ENCODE measurements around the gene SHROOM1. TPM values are rescaled to one million over a fixed set of nuclear protein-coding genes. Genes with fewer than 3 reads are reported as not detected.

The SHROOM1 gene
- total and polyA plus RNA-seq, 9 of the 15 experiments (the other 6 are each of a cell fraction or from before 2014, with no cell fraction given) = 0.44 to 26.5 (median 11.9) TPM

- TF ChIP-seq PCBP2 (IDR thresholded peaks at IDR 0.05; ENCODE audit: low read depth, low read length, poor library complexity, severe bottlenecking) = no peak
- TF ChIP-seq BDP1 (IDR thresholded peaks at IDR 0.05; ENCODE audit: insufficient read depth, insufficient read length) = no peak
- TF ChIP-seq ETV5 (CRISPR knock-in tag; IDR thresholded peaks at IDR 0.05; ENCODE audit: low read depth) = peak; percentile 66
- TF ChIP-seq HMBOX1 (IDR thresholded peaks at IDR 0.05) = no peak
- no peak for TF ChIP-seq ZNF134 (CRISPR knock-in tag; conservative IDR thresholded peaks at IDR 0.05)
- no peak for TF ChIP-seq TGIF2 (CRISPR knock-in tag; IDR thresholded peaks at IDR 0.05)
- TF ChIP-seq U2AF2 (optimal IDR thresholded peaks at IDR 0.05; ENCODE audit: low read depth, low read length) = no peak
- TF ChIP-seq, protein P1, sequence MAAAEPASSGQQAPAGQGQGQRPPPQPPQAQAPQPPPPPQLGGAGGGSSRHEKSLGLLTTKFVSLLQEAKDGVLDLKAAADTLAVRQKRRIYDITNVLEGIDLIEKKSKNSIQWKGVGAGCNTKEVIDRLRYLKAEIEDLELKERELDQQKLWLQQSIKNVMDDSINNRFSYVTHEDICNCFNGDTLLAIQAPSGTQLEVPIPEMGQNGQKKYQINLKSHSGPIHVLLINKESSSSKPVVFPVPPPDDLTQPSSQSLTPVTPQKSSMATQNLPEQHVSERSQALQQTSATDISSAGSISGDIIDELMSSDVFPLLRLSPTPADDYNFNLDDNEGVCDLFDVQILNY (CRISPR knock-in tag; IDR thresholded peaks at IDR 0.05) = peak; percentile 95
- no peak for TF ChIP-seq NUFIP1 (IDR thresholded peaks at IDR 0.05; ENCODE audit: partially characterized antibody)
- no peak for TF ChIP-seq BRF1 (IDR thresholded peaks at IDR 0.05; ENCODE audit: borderline replicate concordance, extremely low read depth, insufficient read length)
- no peak for TF ChIP-seq MECOM (CRISPR knock-in tag; IDR thresholded peaks at IDR 0.05)
- TF ChIP-seq NEUROD1 (IDR thresholded peaks at IDR 0.05; ENCODE audit: borderline replicate concordance, low read depth, low read length, partially characterized antibody) = peak; percentile 54
- TF ChIP-seq, protein P2, sequence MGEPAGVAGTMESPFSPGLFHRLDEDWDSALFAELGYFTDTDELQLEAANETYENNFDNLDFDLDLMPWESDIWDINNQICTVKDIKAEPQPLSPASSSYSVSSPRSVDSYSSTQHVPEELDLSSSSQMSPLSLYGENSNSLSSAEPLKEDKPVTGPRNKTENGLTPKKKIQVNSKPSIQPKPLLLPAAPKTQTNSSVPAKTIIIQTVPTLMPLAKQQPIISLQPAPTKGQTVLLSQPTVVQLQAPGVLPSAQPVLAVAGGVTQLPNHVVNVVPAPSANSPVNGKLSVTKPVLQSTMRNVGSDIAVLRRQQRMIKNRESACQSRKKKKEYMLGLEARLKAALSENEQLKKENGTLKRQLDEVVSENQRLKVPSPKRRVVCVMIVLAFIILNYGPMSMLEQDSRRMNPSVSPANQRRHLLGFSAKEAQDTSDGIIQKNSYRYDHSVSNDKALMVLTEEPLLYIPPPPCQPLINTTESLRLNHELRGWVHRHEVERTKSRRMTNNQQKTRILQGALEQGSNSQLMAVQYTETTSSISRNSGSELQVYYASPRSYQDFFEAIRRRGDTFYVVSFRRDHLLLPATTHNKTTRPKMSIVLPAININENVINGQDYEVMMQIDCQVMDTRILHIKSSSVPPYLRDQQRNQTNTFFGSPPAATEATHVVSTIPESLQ (CRISPR knock-in tag; IDR thresholded peaks at IDR 0.05) = no peak
- peak; percentile 20; the same call in 1 of the 2 replicates for TF ChIP-seq HLTF (IDR thresholded peaks at IDR 0.05)
- peak in 2 of 3 experiments; percentile 57 to 76 for TF ChIP-seq YY1 (IDR thresholded peaks at IDR 0.05; ENCODE audit: borderline replicate concordance in 1 of 3, control insufficient read depth in 1 of 3, extremely low read depth in 1 of 3, insufficient read depth in 3 of 3, insufficient read length in 1 of 3, insufficient replicate concordance in 2 of 3, low read depth in 1 of 3, low read length in 2 of 3)
- TF ChIP-seq ZNF253 (CRISPR knock-in tag; conservative IDR thresholded peaks at IDR 0.05) = no peak
- TF ChIP-seq JUND (IDR thresholded peaks at IDR 0.05; ENCODE audit: borderline replicate concordance, low read depth, low read length) = peak; percentile 99
- TF ChIP-seq JUND (tag; IDR thresholded peaks at IDR 0.05; ENCODE audit: borderline replicate concordance, low read depth, low read length) = peak; percentile 83; the same call in 2 of the 3 replicates
- no peak; the same call in 1 of the 2 replicates for TF ChIP-seq ZBED1 (IDR thresholded peaks at IDR 0.05)
- peak; percentile 34; the same call in 1 of the 2 replicates for TF ChIP-seq STAG1 (CRISPR knock-in tag; IDR thresholded peaks at IDR 0.05; ENCODE audit: borderline replicate concordance)
- no peak for TF ChIP-seq SLC30A9 (CRISPR knock-in tag; IDR thresholded peaks at IDR 0.05)
- TF ChIP-seq ZNF589 (CRISPR knock-in tag; IDR thresholded peaks at IDR 0.05; ENCODE audit: low read depth) = no peak
- TF ChIP-seq CCAR2 (IDR thresholded peaks at IDR 0.05; ENCODE audit: low read depth, low read length) = no peak
- no peak for TF ChIP-seq NCOA6 (IDR thresholded peaks at IDR 0.05)
- no peak for TF ChIP-seq FOS (IDR thresholded peaks at IDR 0.05; ENCODE audit: extremely low read depth, insufficient read length)
- peak; percentile 83 for TF ChIP-seq NR2C1 (IDR thresholded peaks at IDR 0.05)
- peak; percentile 79 for TF ChIP-seq NR2C1 (tag; IDR thresholded peaks at IDR 0.05)
Measured at GRCh38 chr5:132866342-132867045, 36.0 kb upstream of the SHROOM1 start, which contains the start of the genes GDF9 and UQCRQ (continued).

All from K562 (cell line).